Midbrain (tissue), 1 donor: ENCODE results near the gene QARS1.

Experiments used
- DNase-seq: peaks from one replicate; lab custom pipeline; 2025; lab: John Stamatoyannopoulos, UW

The QARS1 gene

GRCh38 chr3:49120438-49121131, 16.0 kb upstream of the QARS1 start, which contains the start of gene USP19:
Gene USP19, minus strand, starts transcription at chr3:49120823. Its CDS starts 1,678 bp downstream, at chr3:49119145.
- DNase-seq: peak; percentile 97

GRCh38 chr3:49120096-49120437, 15.5 kb upstream of the QARS1 start:
- DNase-seq: no peak

GRCh38 chr3:49119439-49119838, 14.9 kb upstream of the QARS1 start:
- DNase-seq: no peak

- no peak for DNase-seq
These were observed 14.5 kb upstream of the QARS1 start for GRCh38 chr3:49119036-49119435.

GRCh38 chr3:49112262-49112661, 7.7 kb upstream of the QARS1 start:
- DNase-seq: no peak

GRCh38 chr3:49111347-49111746, 6.8 kb upstream of the QARS1 start:
- no peak for DNase-seq

GRCh38 chr3:49110780-49111179, 6.2 kb upstream of the QARS1 start:
- no peak for DNase-seq

- DNase-seq: no peak
These were observed 3.8 kb upstream of the QARS1 start for GRCh38 chr3:49108346-49108745.

- no peak for DNase-seq
These were observed 518 bp downstream of the QARS1 start for GRCh38 chr3:49104052-49104426.

- DNase-seq: no peak
These were observed 4.4 kb downstream of the QARS1 start for GRCh38 chr3:49100046-49100615.

GRCh38 chr3:49098910-49099630, 5.5 kb downstream of the QARS1 start:
- no peak for DNase-seq

- no peak for DNase-seq
These were observed 6.1 kb downstream of the QARS1 start for GRCh38 chr3:49098429-49098828.

- DNase-seq: peak; percentile 96
These were observed 10.4 kb downstream of the QARS1 start, which contains the start of gene QRICH1 for GRCh38 chr3:49093853-49094767. Gene QRICH1, minus strand, starts transcription at chr3:49094071. Its CDS starts 17,054 bp downstream, at chr3:49077017.

- peak; percentile 78 for DNase-seq
These were observed 11.4 kb downstream of the QARS1 start for GRCh38 chr3:49092938-49093852.

GRCh38 chr3:49081429-49081828, 23.1 kb downstream of the QARS1 start:
- no peak for DNase-seq

- no peak for DNase-seq
These were observed 25.3 kb downstream of the QARS1 start for GRCh38 chr3:49079270-49079669.

- DNase-seq: no peak
These were observed 27.9 kb downstream of the QARS1 start for GRCh38 chr3:49076646-49077045.

- no peak for DNase-seq
These were observed 28.4 kb downstream of the QARS1 start for GRCh38 chr3:49076116-49076515.

GRCh38 chr3:49058011-49058410, 46.5 kb downstream of the QARS1 start:
- no peak for DNase-seq

- no peak for DNase-seq
These were observed 47.3 kb downstream of the QARS1 start for GRCh38 chr3:49057268-49057667.

- DNase-seq: no peak
These were observed 50.2 kb downstream of the QARS1 start for GRCh38 chr3:49054344-49054862.
